OCI-LY1 (cell line): Measurements from ENCODE around the gene ABCC3.

ENCODE experiments used
- EZH2 ChIP-seq: fragments of 200-600 bp; sonication (generic), shearing (Covaris generic); IDR thresholded peaks from 2 replicates; pipeline ENCODE4 v1.8.0; 2017; ENCODE audit warnings: borderline replicate concordance, mixed run types, mild to moderate bottlenecking, antibody characterized with exemption, low read length, moderate library complexity, mixed read lengths
- TF ChIP-seq, protein P1 (sequence below): fragments of 200-600 bp; sonication (generic), shearing (Covaris generic); IDR thresholded peaks from 2 replicates; pipeline ENCODE4 v1.5.1; 2017; ENCODE audit warnings: mild to moderate bottlenecking, antibody characterized with exemption, low read length, moderate library complexity, mixed read lengths

GRCh38 chr17:50662632-50663225, 28.0 kb downstream of the ABCC3 start:
- TF ChIP-seq, protein P1, sequence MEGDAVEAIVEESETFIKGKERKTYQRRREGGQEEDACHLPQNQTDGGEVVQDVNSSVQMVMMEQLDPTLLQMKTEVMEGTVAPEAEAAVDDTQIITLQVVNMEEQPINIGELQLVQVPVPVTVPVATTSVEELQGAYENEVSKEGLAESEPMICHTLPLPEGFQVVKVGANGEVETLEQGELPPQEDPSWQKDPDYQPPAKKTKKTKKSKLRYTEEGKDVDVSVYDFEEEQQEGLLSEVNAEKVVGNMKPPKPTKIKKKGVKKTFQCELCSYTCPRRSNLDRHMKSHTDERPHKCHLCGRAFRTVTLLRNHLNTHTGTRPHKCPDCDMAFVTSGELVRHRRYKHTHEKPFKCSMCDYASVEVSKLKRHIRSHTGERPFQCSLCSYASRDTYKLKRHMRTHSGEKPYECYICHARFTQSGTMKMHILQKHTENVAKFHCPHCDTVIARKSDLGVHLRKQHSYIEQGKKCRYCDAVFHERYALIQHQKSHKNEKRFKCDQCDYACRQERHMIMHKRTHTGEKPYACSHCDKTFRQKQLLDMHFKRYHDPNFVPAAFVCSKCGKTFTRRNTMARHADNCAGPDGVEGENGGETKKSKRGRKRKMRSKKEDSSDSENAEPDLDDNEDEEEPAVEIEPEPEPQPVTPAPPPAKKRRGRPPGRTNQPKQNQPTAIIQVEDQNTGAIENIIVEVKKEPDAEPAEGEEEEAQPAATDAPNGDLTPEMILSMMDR, result no peak
- TF ChIP-seq EZH2, result no peak
